Hepatocyte (in vitro differentiated cells): ENCODE measurements around the gene ZC3H13.

Experiments
- CTCF ChIP-seq: fragments of 200-600 bp; sonication (generic); IDR thresholded peaks from 2 replicates; pipeline ENCODE4 v1.5.1; 2016; ENCODE audit warnings: antibody characterized with exemption, mild to moderate bottlenecking; ENCODE audit not compliant: poor library complexity
- EZH2 ChIP-seq: fragments of 200-600 bp; sonication (generic); IDR thresholded peaks from 2 replicates; pipeline ENCODE4 v1.6.1; 2016; ENCODE audit warnings: antibody characterized with exemption, mild to moderate bottlenecking, borderline replicate concordance
- EZH2phosphoT487 ChIP-seq: fragments of 200-600 bp; sonication (generic); IDR thresholded peaks from one replicate; pipeline ENCODE4 v1.6.1; 2018; ENCODE audit warnings: antibody characterized with exemption, mild to moderate bottlenecking, low read depth, moderate library complexity; ENCODE audit not compliant: unreplicated experiment, severe bottlenecking

- TF ChIP-seq CTCF (no peak), EZH2 (no peak), EZH2phosphoT487 (no peak)
Measured at GRCh38 chr13:45951724-45952123, 100.8 kb downstream of the ZC3H13 start.
